Activated naive CD4-positive, alpha-beta T cell treated with Interleukin-2 at 50 U/mL for 16 hours (primary cell): Measurements from ENCODE around the gene SLC12A7.
"Not testable (repeated sequence)": the region's sequence is repeated elsewhere in the genome, so short reads cannot be mapped to it uniquely, and the experiment has no call there.

Source experiments
- DNase-seq: peaks from one replicate; pipeline ENCODE4 v3.0.0-alpha.2; 2020

The SLC12A7 gene

GRCh38 chr5:1094670-1095190 lies 17.1 kb downstream of the SLC12A7 start:
- no peak for DNase-seq

DNA sequence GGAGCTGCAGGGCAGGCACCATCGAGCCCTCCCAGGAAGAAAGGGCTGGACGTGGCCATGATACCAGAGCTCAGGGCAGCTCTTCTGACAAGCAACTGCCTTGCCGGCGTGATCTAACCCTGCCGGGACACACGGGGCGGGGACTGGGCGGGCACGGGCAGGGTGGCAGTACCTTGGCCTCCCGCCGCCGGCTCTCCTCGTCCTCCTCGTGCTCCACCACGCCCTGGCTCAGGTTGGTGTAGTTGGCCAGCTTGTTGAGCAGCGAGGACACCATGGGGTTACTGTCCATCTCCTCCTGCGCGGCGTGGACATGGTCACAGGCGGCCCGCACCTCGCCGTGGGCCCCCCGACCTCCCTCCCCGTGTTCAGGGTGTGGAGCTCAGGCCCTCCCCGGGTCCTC lies 18.5 kb downstream of the SLC12A7 start:
- no peak for DNase-seq

GRCh38 chr5:1092122-1092521 lies 19.7 kb downstream of the SLC12A7 start:
- no peak for DNase-seq

DNA sequence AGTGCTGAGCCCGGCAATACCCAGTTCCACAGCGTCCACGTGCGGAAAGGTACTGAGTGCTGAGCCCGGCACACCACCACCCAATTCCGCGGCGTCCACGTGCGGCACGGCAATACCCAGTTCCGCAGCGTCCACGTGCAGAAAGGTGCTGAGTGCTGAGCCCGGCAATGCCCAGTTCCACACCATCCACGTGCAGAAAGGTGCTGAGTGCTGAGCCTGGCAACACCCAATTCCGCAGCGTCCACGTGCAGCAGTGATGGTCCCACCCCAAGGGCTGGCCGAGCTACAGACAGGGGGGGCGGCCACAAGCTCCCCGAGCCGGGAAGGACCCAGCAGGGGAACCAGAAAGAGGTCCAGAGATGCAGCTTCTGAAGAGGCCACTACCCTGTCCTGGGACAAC lies 20.2 kb downstream of the SLC12A7 start:
- no peak for DNase-seq

DNA sequence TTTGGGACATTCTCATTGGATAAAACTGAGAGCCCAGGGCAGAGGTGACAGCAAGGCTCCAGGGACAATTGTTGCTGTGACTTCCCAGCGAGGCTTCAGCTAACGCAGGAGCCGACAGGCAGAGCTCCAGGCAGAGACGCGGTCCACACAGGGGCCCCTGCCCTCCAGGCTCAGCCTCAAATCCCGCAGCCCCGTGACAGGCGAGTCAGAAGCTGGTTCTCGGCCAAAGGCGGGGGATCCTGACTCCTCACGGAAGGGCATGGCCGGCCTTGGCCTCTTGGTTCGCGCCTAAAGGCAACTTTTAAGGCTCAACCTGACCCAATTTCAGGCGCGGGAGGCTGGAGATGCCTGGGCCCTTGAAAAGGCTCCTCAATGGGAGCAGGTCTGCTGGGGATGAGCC lies 21.3 kb downstream of the SLC12A7 start:
- no peak for DNase-seq

- DNase-seq = no peak
These were observed 22.2 kb downstream of the SLC12A7 start for GRCh38 chr5:1089621-1090040.

GRCh38 chr5:1089146-1089545 lies 22.7 kb downstream of the SLC12A7 start:
- DNase-seq = no peak

DNA sequence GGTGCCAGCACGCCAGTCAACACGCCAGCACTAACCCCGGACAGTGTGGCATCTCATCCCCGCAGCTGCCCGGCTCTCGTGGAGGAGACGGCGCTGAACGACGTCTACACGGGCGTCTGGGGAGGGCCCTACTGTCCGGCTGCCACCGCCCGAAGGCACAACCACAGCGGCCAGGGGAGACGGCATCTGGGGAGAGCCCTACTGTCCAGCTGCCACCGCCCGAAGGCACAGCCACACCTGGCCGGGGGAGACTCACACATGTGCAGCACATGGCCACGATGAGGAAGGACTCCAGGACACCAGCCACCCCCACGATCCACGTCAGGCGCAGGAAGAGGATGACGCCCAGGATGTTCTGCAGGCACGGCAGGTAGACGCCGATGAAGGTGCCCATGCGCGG lies 23.1 kb downstream of the SLC12A7 start:
- no peak for DNase-seq

DNA sequence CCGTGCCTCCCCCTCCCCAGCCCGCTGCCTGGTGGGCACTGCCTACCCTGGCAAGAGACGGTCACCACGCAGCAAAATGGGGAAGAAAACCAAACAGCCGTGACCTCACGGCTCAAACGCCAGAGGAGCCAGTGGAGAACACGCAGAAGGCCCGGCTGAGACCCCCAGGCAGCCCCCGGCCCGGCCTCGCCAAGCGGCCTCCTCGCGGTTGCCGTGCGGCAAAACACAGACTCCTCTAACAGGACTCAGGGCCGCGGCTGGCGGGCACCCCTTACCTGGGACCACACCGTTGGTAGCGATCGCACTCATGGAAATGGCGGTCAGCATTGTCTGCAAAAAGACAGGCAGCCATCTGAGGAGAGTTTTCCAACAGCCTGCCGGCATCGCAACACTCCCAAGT lies 23.8 kb downstream of the SLC12A7 start:
- DNase-seq = no peak

DNA sequence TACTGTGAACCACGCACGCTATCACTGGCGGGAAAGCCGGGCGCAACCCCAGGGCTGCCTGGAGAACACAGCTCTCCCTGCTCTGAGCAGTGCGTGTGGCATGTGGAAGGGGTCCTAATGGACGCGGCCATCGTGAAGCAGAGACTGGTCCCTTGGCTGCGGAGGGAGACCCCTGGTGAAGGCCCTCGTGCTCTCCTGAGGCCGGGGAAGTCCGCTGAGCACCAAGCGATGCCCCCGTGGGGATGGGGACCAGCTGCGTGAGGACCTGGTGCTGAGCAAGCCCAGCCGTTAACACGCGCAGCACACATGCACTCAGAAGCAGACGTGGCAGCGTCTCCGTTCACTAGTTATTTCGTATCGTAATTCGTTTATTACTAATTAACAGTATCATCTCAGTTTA lies 24.4 kb downstream of the SLC12A7 start:
- DNase-seq = no peak

GRCh38 chr5:1086871-1087270 lies 25.0 kb downstream of the SLC12A7 start:
- no peak for DNase-seq

DNA sequence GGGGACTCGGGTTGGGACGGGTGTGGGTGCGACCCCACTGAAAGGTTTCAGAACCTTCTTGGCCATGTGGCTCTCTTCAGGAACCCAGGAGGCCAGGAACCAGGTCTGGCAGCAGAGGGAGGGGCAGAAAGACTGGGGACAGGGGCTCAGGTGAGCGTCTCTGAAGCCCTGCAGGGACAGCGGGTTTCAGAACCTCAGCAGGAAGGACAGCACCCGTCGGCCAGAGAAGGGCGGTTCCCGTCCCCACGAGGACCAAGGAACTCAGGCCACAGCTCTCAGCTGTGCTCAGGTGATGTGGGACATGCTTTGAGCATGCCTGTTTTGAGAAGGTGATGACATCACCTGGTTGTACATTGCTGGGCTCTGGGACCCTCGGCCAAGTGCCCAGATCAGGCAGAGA lies 25.7 kb downstream of the SLC12A7 start:
- DNase-seq = no peak

DNA sequence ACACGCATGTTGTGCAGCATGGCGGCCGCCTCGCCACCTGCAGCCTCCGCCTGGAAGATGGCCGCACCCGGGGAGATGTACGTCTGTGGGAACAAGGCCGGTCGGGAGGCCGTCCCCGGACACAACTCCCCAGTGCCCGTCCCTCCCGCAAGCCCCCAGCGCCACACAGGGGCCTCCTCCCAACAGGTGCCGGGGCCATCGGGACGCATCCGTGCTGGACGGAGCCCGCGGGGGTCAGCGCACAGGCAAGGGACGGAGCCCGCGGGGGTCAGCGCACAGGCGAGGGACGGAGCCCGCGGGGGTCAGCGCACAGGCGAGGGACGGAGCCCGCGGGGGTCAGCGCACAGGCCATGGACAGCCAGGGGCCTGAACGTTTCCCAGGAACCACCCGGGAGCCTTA lies 26.5 kb downstream of the SLC12A7 start:
- no peak for DNase-seq

- DNase-seq = no peak
These were observed 27.8 kb downstream of the SLC12A7 start for GRCh38 chr5:1083823-1084605.

GRCh38 chr5:1083026-1083425 lies 28.8 kb downstream of the SLC12A7 start:
- DNase-seq = not testable (repeated sequence)

DNA sequence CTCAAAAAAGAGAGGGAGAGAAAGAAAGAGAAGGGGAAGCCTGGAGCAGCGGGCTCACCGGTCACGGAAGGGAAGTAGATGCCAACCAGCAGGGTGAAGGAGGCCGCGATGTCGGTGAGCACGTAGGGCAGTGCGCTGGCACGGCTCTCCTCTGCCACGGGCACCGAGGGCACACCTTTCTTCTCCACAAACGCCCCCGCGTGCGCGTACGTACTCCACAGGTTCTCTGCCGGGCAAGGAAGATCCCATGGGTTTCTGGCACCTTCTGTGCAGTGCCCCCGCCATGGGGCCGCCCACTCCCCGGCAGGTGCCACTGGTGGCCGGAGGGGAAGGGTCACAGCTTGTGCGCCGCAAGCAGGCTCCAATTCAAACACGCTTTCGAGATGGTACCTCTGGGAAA lies 30.3 kb downstream of the SLC12A7 start:
- DNase-seq = no peak

DNA sequence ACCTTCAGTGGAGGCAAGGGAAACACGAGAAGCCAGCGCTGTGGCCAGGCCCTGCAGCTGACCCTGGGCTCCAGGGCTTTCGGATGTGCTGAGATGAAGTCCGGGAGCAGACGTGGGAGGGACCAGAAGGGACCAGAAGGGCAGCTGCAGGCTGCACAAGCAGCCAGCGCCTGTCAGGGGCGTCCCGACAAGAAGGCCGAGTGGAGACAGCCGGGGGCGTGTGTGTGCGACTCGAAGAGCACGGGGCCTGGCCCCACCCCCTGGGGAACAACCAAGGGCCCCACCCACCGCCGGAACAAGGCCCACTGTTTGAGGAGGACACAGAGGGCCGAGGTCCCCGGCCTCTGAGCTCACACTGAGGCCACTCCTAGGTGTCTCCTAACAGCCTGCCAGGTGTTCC lies 31.4 kb downstream of the SLC12A7 start:
- DNase-seq = no peak

- DNase-seq = no peak
These were observed 31.9 kb downstream of the SLC12A7 start for GRCh38 chr5:1079961-1080360.

GRCh38 chr5:1079486-1079885 lies 32.4 kb downstream of the SLC12A7 start:
- DNase-seq = no peak

DNA sequence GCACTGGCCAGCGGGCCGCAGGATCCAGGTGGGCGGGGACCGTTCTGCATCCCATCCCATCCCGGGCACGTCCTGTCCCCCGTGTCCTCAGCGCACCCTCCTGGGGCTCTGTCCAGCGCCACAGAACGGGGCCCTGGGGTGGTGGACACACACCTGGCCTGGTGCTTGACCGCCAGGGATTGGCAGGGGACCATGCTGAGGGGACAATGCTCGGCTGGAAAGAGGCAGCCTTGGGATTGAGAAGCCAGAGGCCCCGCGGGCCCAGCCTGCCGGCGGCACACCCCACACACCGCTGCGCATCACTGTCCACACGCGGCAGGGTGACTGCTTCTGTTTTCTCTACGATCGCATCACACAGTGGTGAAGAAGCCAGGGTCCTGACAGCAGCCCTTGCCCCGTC lies 33.0 kb downstream of the SLC12A7 start:
- DNase-seq = no peak

DNA sequence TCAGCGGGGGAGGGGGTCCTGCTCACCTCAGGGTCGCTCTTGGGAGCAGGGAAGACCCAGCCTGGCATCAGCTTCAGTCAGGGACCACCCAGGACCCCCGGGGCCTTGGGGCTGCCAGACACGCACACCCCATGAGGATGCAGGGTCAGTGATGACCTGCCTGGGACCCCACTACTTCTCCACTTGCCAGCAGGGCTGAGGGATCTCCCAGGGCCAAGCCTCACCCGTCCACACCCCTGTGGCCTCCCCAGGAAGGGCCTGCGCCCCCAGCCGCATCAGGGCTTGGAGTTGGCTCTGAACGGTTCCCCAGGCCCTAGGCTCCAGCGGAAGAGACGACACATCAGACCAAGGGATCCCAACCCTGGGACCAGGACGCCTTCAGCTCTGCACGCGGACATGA lies 33.7 kb downstream of the SLC12A7 start:
- no peak for DNase-seq

GRCh38 chr5:1077491-1078020 lies 34.3 kb downstream of the SLC12A7 start:
- no peak for DNase-seq

- no peak for DNase-seq
These were observed 34.8 kb downstream of the SLC12A7 start for GRCh38 chr5:1077026-1077425.

GRCh38 chr5:1076406-1076805 lies 35.5 kb downstream of the SLC12A7 start:
- DNase-seq = no peak

DNA sequence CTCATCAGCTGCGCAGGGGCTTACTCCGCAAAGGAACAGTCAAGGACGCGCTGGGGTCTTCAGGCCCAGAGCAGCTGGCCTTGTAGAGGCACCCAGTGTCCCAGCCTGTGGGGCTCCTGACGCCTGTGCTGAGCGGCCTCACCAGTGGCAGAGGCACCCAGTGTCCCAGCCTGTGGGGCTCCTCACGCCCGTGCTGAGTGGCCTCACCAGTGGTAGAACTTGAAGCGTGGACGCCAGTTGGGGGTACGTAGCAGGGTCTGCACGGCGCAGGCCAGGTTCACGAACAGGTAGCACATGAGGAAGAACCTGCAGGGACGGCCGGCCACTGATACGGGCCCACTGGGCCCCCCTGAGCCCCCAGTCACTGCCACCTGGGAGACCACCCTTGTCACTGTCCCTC lies 35.9 kb downstream of the SLC12A7 start:
- DNase-seq = no peak
